GM12892 (cell line): ENCODE measurements around the gene ZNF431.

Experiments used
- POLR2A ChIP-seq: IDR thresholded peaks from 2 replicates; pipeline ENCODE4 v1.6.1; 2011; ENCODE audit warnings: low read depth, low read length, control low read depth
- POLR2AphosphoS5 ChIP-seq: IDR thresholded peaks from 2 replicates; pipeline ENCODE4 v1.6.1; 2011; ENCODE audit warnings: low read depth, low read length, control low read depth

DNA sequence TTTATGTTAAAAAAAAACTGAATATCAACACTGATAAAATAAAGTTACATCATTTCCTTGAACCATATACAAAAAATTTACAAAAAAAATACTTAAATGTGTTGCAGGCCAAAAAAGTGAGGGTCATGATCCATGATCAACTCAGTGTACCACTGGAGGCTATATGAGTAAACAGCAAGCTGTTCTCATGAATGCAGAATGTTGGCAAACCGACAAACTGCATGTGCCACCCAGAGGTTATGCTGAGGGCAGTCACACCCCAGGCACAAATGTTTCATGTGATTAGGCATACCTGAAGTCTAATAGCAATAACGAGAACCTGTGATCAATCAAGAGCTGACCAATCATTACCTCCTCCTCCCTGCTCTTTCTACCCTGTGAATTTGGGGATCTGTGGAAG, 91.9 kb downstream of the ZNF431 start:
- TF ChIP-seq POLR2AphosphoS5: no peak
- TF ChIP-seq POLR2A: no peak
